GM08714 (cell line): Measurements from ENCODE around the gene P4HA1.
"Not testable (repeated sequence)": the region's sequence is repeated elsewhere in the genome, so short reads cannot be mapped to it uniquely, and the experiment has no call there.

Source experiments
- H3K4me3 ChIP-seq: fragments of 200-500 bp; sonication (Bioruptor generic); 2 replicates; pipeline ENCODE4 v1.5.1; 2014; ENCODE audit warnings: mild to moderate bottlenecking, low read length, inconsistent platforms
- ZNF274 ChIP-seq: IDR thresholded peaks from 2 replicates; pipeline ENCODE4 v1.6.1; 2012; ENCODE audit warnings: mild to moderate bottlenecking, low read depth, low read length

The P4HA1 gene

GRCh38 chr10:73110345-73110849 lies 13.7 kb upstream of the P4HA1 start, which contains the start of gene NUDT13:
Gene NUDT13, plus strand, starts transcription at chr10:73110455. Its CDS starts 3,911 bp downstream, at chr10:73114366.
- no peak for TF ChIP-seq ZNF274

GRCh38 chr10:73109248-73109652 lies 12.6 kb upstream of the P4HA1 start:
- not testable (repeated sequence) for H3K4me3 ChIP-seq

More at GRCh38 chr10:73110345-73110849, 13.7 kb upstream of the P4HA1 start, which contains the start of gene NUDT13:
- peak within 1 kb of the TSS; percentile 86 for H3K4me3 ChIP-seq

- TF ChIP-seq ZNF274 = no peak
- no peak overlapping the region for H3K4me3 ChIP-seq
Measured at GRCh38 chr10:73106301-73106700, 9.6 kb upstream of the P4HA1 start.

- H3K4me3 ChIP-seq = no peak overlapping the region
- TF ChIP-seq ZNF274 = no peak
Measured at GRCh38 chr10:73099141-73099540, 2.5 kb upstream of the P4HA1 start.

- TF ChIP-seq ZNF274 = no peak
Measured at GRCh38 chr10:73097305-73097670, 622 bp upstream of the P4HA1 start.

GRCh38 chr10:73096041-73096448 lies 621 bp downstream of the P4HA1 start:
- TF ChIP-seq ZNF274 = no peak
- H3K4me3 ChIP-seq = peak overlapping the region; percentile 72

More at GRCh38 chr10:73097305-73097670, 622 bp upstream of the P4HA1 start:
- H3K4me3 ChIP-seq = peak overlapping the region; percentile 72; the same call in 1 of the 2 replicates

GRCh38 chr10:73095481-73096021 lies 1.1 kb downstream of the P4HA1 start:
- no peak for TF ChIP-seq ZNF274
- H3K4me3 ChIP-seq = peak overlapping the region; percentile 72

GRCh38 chr10:73094986-73095480 lies 1.6 kb downstream of the P4HA1 start:
- H3K4me3 ChIP-seq = peak overlapping the region; percentile 72
- no peak for TF ChIP-seq ZNF274

GRCh38 chr10:73093922-73094850 lies 2.5 kb downstream of the P4HA1 start:
- H3K4me3 ChIP-seq = peak overlapping the region; percentile 72; the same call in 1 of the 2 replicates
- TF ChIP-seq ZNF274 = no peak

- H3K4me3 ChIP-seq = no peak overlapping the region
- TF ChIP-seq ZNF274 = no peak
Measured at GRCh38 chr10:73092830-73093229, 3.8 kb downstream of the P4HA1 start.

- TF ChIP-seq ZNF274 = no peak
Measured at GRCh38 chr10:73088304-73088703, 8.4 kb downstream of the P4HA1 start.

GRCh38 chr10:73086816-73087215 lies 9.8 kb downstream of the P4HA1 start:
- no peak overlapping the region for H3K4me3 ChIP-seq
- no peak for TF ChIP-seq ZNF274

More at GRCh38 chr10:73088304-73088703, 8.4 kb downstream of the P4HA1 start:
- H3K4me3 ChIP-seq = no peak overlapping the region

- no peak overlapping the region for H3K4me3 ChIP-seq
- no peak for TF ChIP-seq ZNF274
Measured at GRCh38 chr10:73084209-73084608, 12.5 kb downstream of the P4HA1 start.

- no peak for TF ChIP-seq ZNF274
- H3K4me3 ChIP-seq = no peak overlapping the region
Measured at GRCh38 chr10:73083221-73083620, 13.4 kb downstream of the P4HA1 start.
